HG03045 (cell line): ENCODE measurements around the gene ARPP19.
"Not testable (repeated sequence)": the region's sequence is repeated elsewhere in the genome, so short reads cannot be mapped to it uniquely, and the experiment has no call there.

Experiments
- ATAC-seq: cut with Tn5 transposase; IDR thresholded peaks from one replicate; pipeline ENCODE4 v1.9.1; 2021; ENCODE audit warnings: mild to moderate bottlenecking, moderate library complexity; ENCODE audit not compliant: unreplicated experiment

The ARPP19 gene

DNA sequence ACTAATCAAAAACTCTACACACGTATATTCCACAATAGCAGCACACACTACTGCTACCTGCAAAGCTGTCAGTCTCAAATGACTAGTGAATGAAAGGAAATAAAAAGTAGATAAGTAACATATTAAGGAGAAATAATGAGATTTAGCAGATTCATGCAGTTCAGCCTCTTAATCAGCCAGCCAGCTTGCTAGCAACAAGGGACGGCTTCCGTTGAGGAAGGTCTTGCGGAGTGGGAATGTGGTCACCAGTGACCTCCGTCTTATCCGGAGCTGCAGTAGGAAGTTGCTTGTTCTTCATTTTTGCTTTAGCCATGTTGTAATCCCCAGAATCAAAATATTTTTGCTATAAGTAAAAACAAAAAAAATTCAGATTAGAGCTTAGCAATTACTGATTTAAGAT lies 17.1 kb downstream of the ARPP19 start:
- no peak for ATAC-seq

DNA sequence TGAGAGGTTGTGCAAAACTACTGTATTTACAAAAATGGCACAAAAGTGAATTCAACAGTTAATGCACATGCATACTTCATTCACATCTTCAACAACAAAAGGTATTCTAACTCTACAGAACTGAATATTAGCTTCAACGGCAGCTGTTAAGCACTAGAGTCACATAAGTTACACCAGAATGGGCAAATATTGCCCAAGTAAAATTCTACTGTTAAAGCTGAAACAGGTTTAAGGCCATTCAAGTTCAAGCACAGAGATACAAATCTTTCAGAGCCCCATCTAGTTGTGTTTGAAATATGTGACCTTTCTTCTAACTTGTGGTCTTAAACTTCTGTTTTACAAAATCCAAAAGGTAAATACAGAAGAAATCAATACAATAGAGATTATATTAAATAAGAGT lies 17.6 kb downstream of the ARPP19 start:
- ATAC-seq = not testable (repeated sequence)

DNA sequence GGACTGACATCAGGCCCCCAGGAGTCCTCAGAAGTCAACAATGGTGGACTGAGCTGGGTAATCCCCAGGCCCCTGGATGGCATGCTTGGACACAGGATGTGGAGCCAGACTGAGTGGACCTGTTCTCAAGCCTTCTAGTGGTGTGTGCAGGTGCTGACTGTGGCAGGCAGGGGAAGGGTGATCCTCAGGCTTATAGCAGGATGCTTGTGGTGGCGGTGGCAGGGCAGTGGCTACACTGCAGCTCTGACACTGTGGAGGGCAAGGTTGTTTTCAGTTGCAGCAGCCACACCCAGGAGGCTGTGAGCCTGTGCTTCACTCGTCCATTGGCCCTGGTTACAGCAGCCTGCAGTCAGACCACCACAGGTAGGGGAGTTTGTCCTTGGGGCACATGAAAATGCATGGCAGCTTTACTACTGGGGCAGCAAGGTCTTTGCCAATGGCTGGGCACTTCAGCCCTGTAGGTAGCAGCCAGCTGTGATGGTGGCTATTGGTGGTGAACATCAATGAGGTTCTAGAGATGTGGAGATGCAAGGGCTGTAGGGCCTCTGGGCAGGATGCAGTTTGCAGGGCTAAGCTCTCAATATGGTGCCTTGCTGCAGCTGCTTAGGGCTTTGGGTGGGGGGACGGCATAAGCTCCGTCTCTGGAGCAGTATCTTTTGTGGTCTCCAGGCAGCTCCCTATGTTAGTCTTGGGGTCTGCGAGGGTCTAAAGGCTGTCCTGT lies 22.6 kb downstream of the ARPP19 start:
- ATAC-seq = no peak

DNA sequence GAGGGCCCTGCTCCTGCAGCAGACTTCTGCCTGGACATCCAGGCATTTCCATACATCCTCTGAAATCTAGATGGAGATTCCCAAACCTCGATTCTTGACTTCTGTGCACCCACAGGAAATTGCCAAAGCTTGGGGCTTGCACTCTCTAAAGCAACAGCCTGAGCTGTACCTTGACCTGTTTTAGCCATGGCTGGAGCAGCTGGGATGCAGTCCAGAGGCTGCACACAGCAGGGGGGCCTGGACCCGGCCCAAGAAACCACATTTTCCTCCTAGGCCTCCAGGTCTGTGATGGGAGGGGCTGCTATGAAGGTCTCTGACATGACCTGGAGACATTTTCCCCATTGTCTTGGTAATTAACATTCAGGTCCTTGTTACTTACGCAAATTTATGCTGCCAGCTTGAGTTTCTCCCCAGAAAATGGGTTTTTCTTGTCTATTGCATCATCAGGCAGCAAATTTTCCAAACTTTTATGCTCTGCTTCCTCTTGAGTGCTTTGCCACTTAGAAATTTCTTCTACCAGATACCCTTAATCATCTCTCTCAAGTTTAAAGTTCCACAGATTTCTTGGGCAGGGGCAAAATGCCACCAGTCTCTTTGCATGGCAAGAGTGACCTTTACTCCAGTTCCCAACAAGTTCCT lies 28.3 kb downstream of the ARPP19 start:
- ATAC-seq = no peak

DNA sequence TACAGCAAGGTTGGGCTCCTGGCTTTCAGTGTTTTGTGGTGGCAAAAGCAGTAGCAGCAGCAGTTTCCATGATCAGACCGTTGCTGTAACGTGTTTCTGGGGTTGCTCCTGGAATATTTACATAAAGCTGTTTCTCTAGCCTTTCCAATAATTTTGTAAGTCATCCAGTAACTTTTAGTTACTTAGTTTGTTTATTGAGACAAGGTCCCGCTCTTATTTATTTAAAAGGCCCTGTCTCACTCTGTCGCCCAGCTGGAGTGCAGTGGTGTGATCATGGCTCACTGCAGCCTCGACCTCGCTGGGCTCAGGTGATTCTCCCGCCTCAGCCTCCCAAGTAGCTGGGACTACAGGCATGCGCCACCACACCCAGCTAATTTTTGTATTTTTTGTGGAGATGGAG lies 31.4 kb downstream of the ARPP19 start:
- ATAC-seq = no peak

DNA sequence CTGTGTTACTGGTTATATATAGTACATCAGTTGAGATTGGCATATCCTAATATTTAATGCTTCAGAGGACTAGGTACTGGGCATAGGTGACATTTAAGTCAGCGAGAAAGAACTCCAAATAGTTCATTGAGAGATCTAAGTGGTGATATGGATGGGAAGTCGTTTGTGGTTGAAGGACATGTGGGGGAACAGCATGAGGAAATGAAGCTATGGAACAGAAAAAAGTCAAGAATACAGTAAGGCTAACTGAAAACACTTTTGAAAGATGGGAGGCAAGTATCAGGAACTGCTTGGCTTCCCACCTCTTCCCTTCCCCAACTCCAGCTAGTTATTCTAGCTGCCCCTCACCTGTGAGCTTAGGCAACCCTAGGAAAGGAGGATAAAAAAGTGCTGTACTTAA lies 36.4 kb downstream of the ARPP19 start:
- no peak for ATAC-seq

DNA sequence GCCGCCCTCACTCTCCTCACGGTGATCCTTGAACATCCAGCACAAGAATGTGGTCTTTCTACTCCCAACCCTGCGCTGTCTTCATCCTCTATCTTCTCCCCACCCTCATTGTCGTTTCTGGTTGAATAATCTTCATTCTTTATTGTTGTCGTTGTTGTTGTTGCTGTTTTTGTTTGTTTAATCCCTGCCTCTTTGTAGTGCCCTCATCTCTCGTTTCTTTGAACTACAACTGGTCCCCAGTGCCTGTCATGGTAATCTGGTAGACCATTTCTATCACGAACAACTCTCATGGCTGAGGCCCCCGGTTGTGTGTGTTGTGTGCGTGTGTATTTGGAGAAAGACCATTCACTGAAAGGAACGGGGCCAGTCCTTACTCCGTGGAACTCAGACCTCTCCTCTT lies 38.9 kb downstream of the ARPP19 start:
- ATAC-seq = no peak

DNA sequence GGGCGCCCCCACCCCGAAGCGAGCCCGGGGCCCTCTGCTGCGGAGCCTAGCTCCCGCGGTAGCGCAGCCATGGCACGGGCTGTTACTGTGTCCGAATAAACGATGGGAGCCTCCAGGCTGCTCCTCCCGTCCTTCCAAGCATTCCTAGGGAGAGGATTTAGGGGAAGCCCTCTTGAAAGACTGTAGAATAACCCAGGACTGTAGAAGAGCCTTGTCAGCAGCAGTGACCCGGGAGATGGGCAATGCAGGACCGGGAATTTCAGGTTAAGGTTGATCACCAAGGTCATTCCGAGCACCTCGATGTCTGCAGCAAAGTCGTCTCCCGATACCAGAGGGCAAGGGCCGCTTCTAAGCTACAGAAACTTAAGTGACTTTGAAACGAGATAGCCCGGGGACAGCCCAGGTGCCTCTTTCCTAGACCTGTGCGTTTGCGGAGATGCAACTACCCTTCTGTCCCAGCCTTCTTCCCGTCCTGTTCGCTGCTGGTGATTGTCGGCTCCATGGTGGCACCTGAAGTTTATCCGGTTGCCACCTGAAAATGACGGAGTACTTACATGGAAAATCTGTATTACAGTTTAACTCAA lies 39.4 kb downstream of the ARPP19 start:
- peak; percentile 3 for ATAC-seq

DNA sequence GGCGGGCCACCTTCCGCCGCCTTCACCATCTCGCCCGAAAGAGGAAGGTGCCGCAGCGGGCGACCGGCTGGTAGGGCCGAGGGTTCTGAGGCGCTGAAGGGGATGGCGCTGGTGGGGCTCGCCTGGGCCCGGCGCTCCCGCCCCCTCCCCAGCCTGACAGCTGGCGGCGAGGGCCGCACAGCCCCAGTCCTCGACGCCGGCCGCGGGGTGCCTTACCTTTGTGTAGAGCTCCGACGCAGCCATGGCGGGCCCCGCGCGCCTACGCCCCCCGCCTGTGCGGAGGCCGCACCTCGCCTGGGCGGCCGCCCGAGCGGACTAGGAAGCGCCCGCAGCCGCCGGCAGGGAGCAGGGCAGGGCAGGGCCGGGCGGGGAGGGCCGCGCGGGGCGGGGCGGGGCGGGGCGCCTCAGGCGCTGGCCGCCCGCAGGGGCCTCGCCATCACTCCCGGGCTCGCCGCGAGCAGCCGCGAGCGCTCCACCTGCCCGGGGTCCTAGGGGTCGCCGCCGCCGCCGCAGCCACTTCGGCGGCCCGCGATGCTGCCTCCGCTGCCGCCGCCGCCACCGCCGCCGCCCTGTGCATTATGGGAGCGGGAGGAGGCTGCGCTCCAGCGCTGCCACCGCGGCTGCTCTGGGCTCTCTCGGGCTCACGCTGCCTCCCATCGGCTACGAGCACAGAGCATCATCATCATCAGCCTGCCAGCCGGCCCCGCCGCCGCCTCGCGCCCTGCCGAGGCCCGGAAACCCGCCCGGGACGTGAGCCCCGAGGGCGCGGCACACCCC lies 40.1 kb downstream of the ARPP19 start, which contains the start of gene MYO5A:
Gene MYO5A, minus strand, starts transcription at position 317 of the 777 bp plus-strand sequence. Its CDS starts 74 bp downstream, at position 243.
- peak; percentile 86 for ATAC-seq

DNA sequence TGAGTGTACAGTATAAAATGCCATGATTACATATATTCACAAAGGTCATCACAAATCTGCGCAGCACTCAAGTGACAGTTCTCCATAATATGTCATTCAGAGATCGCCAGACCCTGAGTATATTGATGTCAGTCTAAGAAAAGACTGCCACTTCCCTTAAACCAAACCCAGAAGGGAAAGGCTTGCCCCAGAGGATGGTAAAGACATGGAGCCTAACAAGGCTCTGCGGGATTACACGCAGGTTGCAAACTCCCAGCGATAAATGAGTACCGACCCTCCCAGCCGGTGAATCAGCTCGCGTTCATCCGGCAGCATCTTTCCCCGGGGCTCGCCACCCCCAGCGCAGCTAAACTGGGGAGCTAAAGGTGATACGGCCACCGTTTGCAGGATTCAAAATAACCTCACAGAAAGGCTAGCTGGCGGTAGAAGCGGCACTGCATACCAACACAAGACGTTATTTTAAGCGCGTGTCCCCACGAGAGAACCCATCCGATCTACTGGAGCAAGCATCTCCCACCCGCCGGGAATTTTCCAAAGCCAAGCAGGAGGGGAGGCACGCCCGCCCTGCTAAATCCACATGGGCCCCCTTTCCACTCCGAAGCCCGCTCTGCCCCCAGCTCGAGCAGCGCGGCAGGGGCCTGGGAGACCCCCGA lies 40.8 kb downstream of the ARPP19 start:
- ATAC-seq = peak; percentile 3

DNA sequence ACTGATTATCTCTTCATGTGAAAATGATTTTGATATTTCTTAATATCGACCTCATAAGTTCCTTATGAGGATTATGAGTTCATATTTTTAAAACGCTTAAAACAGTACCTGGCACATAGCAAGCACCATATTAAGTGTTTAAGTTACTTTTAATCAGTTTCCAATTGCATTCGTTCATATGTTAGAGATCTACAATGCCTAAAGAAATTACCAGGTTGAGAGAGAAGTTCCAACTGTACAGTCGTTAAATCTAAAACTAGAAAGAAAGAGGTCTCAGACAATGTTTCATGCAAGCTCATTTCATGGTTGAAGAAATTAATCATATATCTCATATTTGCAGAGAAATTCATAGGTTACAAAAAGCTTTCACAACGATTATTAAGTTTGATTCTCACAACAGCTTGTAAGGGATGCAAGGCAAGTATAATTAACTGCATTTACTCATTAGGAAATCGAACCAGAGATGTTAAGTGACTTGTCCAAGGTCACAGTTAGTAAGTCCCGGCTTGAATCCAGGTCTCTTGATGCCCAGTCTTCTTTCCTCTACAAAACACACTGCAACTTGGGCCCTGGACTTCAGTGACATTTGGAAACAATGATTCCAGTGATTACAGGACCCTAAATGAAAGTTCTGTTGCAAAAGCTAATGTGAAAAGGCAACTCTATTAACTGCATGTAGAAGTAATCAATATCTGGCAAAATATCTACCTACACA lies 41.5 kb downstream of the ARPP19 start:
- no peak for ATAC-seq

DNA sequence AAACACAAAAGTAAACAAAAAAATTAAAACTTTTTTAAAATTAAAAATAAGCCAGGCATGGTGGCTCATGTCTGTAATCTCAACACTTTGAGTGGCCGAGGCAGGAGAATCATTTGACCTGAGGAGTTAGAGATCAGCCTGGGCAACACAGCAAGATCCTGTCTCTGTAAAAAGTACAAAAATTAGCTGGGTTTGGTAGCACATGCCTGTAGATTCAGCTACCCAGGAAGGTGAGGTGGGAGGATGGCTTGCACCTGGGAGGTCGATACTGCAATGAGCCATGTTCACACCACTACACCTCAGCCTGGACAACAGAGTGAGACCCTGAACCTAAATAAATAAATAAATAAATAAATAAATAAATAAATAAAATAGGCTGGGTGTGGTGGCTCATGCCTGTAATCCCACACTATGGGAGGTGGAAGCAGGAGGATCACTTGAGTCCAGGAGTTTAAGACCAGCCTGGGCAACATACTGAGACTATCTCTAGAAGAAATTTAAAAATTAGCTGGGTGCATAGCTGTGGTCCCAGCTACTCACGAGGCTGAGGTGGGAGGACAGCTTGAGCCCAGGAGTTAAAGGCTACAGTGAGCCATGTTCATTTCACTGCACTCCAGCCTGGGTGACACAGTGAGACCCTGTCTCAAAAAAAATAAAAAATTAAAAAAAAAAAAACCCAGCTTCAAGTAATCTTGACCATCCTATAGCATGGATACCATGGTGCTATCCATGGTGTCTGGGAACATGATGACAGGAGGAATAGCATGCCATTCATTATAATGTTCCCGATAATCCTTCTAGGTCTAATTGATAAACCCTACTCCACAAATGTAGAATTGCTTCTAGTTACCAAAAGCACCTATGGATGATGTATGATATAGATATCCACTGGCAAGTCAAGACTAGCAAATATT lies 44.4 kb downstream of the ARPP19 start:
- no peak for ATAC-seq

DNA sequence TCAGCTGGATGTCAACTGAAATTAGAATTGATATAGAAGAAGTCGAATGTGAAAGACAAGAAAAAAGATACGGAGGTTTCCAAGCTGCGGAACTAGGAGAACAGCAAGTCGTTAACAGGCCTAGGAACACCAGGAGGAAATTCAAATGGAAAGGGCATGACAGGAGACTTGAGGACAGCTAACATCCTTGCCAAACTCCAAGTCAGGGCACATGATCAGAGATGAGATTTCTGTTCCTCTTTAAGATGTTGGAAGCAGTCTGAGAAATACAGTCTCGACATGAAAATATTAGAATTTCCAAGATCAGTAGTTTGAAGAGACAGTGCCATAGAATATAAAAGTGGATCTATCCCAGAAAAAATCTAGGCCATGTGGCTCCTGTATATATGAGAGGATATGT lies 45.2 kb downstream of the ARPP19 start:
- ATAC-seq = no peak

DNA sequence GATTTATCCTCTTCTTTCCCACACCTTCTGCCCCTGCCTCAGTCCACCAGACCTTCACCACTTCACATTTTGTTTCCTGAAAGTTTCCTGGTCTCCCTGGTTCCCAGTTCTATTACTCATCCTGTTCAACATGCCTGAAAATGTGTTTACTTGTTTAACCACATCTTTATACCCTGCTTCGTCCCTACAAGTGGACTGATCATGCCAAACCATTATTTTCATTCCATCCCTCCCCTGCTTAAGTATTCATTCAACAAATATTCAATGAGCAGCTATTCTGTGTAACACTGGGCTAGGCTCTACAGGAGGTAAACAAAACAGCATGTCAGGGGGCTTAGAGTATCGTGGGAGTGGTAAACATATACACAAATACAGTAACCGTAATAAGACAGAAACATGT lies 45.6 kb downstream of the ARPP19 start:
- no peak for ATAC-seq

DNA sequence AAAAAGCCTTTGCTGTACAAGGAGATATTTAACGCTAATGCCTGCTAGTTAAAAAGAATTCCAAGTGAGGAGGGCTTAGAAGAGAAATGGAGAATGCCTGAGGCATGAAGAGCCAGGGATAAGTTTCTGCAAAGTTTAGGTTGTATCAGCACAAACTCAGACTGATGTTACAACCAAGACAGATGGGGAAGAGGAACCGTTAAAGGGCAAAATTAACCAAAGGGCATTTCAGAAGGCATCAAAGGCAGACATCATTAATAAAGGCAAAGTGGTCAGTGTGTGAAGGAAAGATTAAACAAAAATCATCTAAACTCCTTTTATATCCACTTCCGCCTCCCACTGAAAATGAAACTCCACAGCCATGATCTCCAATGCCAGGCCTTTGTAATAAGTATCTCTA lies 47.1 kb downstream of the ARPP19 start:
- ATAC-seq = no peak

DNA sequence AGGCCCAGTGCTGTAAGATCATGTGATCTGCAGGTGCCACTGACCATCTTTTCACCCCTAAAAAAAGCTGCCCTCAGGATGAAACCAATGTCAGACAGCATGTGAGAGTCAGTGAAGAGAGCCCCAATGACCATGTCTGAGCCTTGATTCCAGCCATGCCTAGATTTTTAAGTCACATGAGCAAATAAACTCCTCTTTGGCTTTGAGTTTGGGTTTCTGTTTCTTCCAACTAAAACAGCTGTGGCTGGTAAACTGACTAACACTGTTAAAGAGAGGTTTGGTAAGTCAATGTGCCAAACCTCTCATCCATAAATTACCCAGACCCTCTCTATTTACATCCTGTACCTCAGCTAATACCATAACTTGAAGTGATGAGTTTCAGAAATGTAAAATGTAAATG lies 48.4 kb downstream of the ARPP19 start:
- no peak for ATAC-seq

DNA sequence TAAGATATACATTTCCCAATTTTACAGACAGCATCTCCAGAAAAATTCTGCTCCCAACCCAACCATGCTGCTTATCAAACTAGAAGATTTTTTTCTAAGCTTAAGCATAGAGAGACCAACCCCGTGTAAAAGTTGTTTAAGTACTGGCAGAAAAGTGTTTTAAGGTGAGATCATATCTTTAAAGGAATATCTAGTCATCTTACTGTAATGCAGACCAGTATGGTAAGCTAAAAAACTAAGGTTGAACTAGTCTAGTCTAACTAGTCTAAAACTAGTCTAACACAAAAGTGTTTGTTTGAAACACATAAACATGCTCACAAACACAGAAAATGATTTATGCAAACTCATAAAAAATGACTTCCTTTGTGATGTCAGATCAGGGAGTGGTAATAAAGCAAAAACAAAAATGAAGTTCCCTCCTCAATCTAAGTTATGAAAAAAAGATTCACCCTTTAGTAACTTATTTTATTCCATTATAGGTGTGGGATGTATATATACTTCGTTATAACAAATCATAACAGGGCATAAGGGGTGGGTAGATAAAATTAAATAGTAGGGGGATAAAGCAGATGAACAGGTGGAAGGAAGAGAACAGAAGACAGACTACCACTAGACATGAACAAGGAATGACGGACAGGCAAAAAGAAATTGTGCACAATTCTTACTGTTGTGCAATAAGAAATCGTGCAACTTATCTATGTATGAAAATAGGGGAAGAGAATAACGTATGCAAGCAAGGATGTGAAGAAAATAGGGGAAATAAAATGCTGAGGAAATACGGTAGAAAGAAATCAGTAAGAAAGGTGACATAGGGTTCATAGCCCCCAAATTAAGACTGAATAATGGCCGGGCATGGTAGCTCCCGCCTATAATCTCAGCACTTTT lies 50.1 kb downstream of the ARPP19 start:
- no peak for ATAC-seq

DNA sequence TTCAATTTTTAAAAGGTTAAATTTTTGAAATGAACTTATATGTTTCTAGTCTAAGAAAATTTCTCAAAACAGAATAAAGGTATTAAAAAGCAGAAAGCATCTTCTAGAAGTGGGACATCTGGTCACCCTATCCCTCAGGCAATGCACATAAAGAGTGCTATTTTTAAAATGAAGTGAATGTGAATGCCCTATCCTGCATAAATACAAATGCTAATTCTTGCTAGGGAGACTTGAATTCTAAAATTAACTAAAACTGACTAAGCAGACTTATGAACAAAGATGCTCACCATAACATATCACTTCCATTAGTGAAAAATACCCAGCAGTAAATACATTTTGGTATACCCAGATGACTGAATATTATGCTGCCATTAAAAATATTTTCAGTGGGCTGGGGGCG lies 51.8 kb downstream of the ARPP19 start:
- no peak for ATAC-seq
